IPS-15b (cell line): ENCODE measurements around the gene YTHDF2.
"Not testable (repeated sequence)": the region's sequence is repeated elsewhere in the genome, so short reads cannot be mapped to it uniquely, and the experiment has no call there.

Experiments used
- H3K27me3 ChIP-seq: one replicate; pipeline ENCODE4 v1.6.1; 2013; ENCODE audit warnings: low read length; ENCODE audit not compliant: control insufficient read depth, insufficient read depth
- H3K36me3 ChIP-seq: one replicate; pipeline ENCODE4 v1.6.1; 2013; ENCODE audit warnings: low read length; ENCODE audit not compliant: control insufficient read depth, insufficient read depth
- H3K4me1 ChIP-seq: one replicate; pipeline ENCODE4 v1.6.1; 2013; ENCODE audit warnings: mild to moderate bottlenecking, low read length; ENCODE audit not compliant: control insufficient read depth, insufficient read depth
- H3K4me3 ChIP-seq: one replicate; pipeline ENCODE4 v1.5.1; 2013; ENCODE audit warnings: low read depth, low read length
- H3K9ac ChIP-seq: one replicate; pipeline ENCODE4 v1.6.1; 2013; ENCODE audit warnings: low read depth, mild to moderate bottlenecking, low read length
- H3K9me3 ChIP-seq: one replicate; pipeline ENCODE4 v1.6.1; 2013; ENCODE audit warnings: mild to moderate bottlenecking, low read length; ENCODE audit not compliant: control insufficient read depth, insufficient read depth

YTHDF2 gene

DNA sequence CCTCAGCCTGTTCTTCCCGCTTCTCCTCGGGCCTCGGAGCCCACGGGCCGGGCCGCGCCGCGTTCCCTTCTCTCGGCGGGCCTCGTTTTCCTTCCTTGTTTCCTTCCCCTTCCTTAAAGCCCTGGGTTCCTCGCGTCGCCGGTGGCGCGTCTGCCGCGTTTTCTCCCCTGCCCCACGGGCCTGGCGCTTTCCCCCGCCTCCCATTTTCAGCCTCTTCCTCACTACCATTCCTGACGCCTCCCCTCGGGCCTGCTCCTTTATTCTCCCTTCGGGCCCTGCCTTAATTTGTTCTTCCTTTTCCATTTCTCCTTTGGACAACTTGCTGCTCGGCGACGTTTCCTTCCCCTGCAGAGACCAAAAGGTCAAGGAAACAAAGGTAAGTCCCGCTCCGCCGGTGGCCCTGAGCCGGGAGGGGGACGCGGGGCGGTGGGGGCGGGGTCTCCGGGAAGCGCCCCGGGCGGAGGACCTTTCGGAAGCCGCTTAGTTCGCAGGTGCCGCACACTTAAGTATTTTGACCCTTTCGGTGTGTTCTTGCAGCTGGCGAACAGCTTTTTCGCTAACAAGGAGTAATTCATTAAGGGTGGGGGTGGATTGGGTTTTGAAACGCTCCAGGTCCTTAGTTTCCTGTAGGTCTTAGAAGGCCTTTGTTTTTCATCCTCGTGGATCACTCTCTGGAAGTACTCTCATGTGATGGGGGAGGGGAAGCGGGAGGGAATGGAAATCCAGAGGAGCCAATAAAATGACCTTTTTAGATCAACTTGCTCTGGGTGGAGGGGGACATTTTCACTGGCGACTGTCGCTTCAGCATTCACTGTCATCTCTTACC lies 780 bp downstream of the YTHDF2 start:
- H3K36me3 ChIP-seq: peaks cover 38% of the 10 kb centered on the region
- peak overlapping the region; percentile 96 for H3K4me3 ChIP-seq
- H3K9ac ChIP-seq: peak overlapping the region; percentile 99
- H3K27me3 ChIP-seq: no peaks in the 10 kb centered on the region
- H3K9me3 ChIP-seq: no peaks in the 10 kb centered on the region
- peaks cover 17% of the 10 kb centered on the region for H3K4me1 ChIP-seq

DNA sequence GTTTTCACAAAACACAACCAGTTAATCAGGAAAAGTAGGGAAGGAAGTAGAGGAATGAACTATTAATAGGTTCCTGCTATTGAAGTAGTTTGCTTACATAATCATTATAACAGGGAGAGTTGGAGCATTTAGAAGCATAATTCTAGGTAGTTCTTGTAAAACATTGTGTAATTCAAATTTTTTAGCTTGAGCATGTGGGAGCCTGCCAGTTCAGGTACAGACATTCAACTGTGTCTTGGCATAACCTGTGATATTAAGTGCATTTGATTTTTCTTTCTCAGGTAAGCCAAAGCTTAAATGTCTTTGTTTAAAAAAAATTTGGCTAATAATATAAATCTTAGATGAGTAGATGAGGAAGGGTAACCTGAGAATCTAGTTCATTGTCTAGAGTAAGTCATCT lies 3.4 kb downstream of the YTHDF2 start:
- Histone ChIP-seq H3K9ac (no peak overlapping the region), H3K4me3 (no peak overlapping the region), H3K4me1 (peaks cover 22% of the 10 kb centered on the region), H3K36me3 (peaks cover 53% of the 10 kb centered on the region), H3K9me3 (no peaks in the 10 kb centered on the region), H3K27me3 (no peaks in the 10 kb centered on the region)

DNA sequence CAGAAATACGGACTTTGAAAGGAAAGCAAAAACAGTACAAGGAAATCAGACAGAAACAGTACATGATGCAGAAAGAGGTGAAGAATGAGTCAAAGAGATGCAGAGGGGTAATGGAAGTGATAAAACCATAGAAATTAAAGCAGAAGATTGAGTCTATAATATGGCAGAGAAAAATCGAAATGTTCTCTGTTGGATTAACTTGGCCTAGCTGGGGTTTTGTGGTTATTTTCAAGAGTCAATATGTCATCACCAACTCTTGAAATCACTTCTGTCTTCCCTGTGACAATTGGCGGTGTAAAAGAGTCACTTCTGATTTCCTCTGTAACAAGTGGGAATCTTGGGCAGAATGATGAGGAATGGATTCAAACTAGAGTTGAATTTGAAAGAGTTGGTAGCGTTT lies 7.4 kb downstream of the YTHDF2 start:
- Histone ChIP-seq H3K27me3 (no peaks in the 10 kb centered on the region), H3K4me3 (peak overlapping the region; percentile 32), H3K4me1 (peaks cover 15% of the 10 kb centered on the region), H3K9ac (no peak overlapping the region), H3K36me3 (peaks cover 43% of the 10 kb centered on the region), H3K9me3 (no peaks in the 10 kb centered on the region)

- Histone ChIP-seq H3K9me3 (no peaks in the 10 kb centered on the region), H3K4me1 (peaks cover 14% of the 10 kb centered on the region), H3K9ac (no peak overlapping the region), H3K27me3 (no peaks in the 10 kb centered on the region), H3K36me3 (peaks cover 33% of the 10 kb centered on the region), H3K4me3 (no peak overlapping the region)
Measured at GRCh38 chr1:28745653-28746173, 9.0 kb downstream of the YTHDF2 start.

GRCh38 chr1:28750330-28750729 lies 13.6 kb downstream of the YTHDF2 start:
- peaks cover 12% of the 10 kb centered on the region for H3K4me1 ChIP-seq
- H3K27me3 ChIP-seq: no peaks in the 10 kb centered on the region
- peaks cover 8% of the 10 kb centered on the region for H3K36me3 ChIP-seq
- no peaks in the 10 kb centered on the region for H3K9me3 ChIP-seq
- no peak overlapping the region for H3K4me3 ChIP-seq
- no peak overlapping the region for H3K9ac ChIP-seq

DNA sequence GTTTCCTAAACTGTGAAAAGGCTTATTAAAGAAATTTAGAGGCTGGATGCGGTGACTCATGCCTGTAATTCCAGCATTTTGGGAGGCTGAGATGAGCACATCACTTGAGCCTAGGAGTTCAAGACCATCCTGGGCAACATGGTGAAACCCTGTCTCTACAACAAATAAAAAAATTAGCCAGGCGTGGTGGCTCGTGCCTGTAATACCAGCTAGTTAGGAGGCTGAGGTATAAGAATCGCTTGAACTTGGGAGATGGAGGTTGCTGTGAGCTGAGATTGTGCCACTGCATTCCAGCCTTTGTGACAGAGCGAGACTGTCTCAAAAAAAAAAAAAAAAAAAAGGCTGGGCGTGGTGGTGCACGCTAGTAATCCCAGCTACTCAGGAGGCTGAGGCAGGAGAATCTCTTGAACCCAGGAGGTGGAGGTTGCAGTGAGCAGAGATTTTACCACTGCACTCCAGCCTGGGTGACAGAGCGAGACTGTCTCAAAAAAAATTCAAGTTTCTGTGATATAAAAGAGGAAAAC lies 14.1 kb downstream of the YTHDF2 start:
- not testable (repeated sequence) for H3K9me3 ChIP-seq, H3K27me3 ChIP-seq, H3K36me3 ChIP-seq, H3K4me3 ChIP-seq, H3K9ac ChIP-seq
- peaks cover 16% of the 10 kb centered on the region for H3K4me1 ChIP-seq

DNA sequence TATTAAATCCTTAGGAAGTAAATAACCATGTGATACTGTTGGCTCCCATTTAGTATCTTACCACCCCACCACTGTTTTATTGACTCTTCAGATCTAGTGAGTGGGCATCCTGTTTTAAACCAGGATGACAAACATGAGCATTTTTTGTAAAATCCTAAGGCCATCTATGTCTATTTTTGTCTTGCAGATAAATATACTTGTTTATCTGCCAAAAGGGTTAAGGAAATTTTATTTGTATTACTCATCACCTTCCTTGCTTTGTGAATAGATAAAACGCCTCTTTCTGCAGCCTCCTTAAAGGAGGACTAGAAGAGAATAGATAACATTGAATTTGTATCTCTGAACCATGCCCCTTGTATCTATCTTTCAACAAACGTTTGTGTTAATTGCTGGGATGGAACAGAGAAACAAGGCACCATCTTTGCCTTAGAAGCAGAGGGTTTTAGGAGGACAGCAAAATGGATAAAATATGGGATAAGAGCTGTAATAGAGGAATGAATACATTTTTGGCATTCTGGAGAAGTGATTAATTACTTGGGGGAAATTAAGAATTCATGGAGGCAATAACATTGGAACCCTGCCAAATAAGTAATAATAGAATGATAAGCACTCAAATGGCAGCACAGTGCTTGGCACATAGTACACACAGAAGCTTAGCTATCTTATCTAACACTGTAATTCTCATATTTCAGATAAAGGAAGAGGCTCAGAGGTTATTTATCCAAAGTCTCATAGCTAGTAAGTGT lies 14.7 kb downstream of the YTHDF2 start:
- no peaks in the 10 kb centered on the region for H3K27me3 ChIP-seq
- no peak overlapping the region for H3K4me3 ChIP-seq
- peaks cover 23% of the 10 kb centered on the region for H3K4me1 ChIP-seq
- H3K9ac ChIP-seq: no peak overlapping the region
- H3K36me3 ChIP-seq: peaks cover 6% of the 10 kb centered on the region
- no peaks in the 10 kb centered on the region for H3K9me3 ChIP-seq

- H3K9ac ChIP-seq: no peak overlapping the region
- no peaks in the 10 kb centered on the region for H3K27me3 ChIP-seq
- H3K4me1 ChIP-seq: peaks cover 24% of the 10 kb centered on the region
- H3K36me3 ChIP-seq: peaks cover 5% of the 10 kb centered on the region
- no peak overlapping the region for H3K4me3 ChIP-seq
- no peaks in the 10 kb centered on the region for H3K9me3 ChIP-seq
Measured at GRCh38 chr1:28755701-28756100, 19.0 kb downstream of the YTHDF2 start.

- Histone ChIP-seq H3K36me3 (peaks cover 5% of the 10 kb centered on the region), H3K4me1 (peaks cover 24% of the 10 kb centered on the region), H3K4me3 (no peak overlapping the region), H3K27me3 (no peaks in the 10 kb centered on the region), H3K9me3 (no peaks in the 10 kb centered on the region), H3K9ac (no peak overlapping the region)
Measured at GRCh38 chr1:28756846-28757245, 20.1 kb downstream of the YTHDF2 start.

- no peak overlapping the region for H3K4me3 ChIP-seq
- no peak overlapping the region for H3K9ac ChIP-seq
- no peaks in the 10 kb centered on the region for H3K27me3 ChIP-seq
- peaks cover 22% of the 10 kb centered on the region for H3K4me1 ChIP-seq
- H3K9me3 ChIP-seq: no peaks in the 10 kb centered on the region
- H3K36me3 ChIP-seq: no peaks in the 10 kb centered on the region
Measured at GRCh38 chr1:28758420-28758819, 21.7 kb downstream of the YTHDF2 start.

GRCh38 chr1:28759257-28759656 lies 22.5 kb downstream of the YTHDF2 start:
- Histone ChIP-seq H3K4me3 (no peak overlapping the region), H3K36me3 (no peaks in the 10 kb centered on the region), H3K9ac (no peak overlapping the region), H3K27me3 (no peaks in the 10 kb centered on the region), H3K9me3 (no peaks in the 10 kb centered on the region), H3K4me1 (peaks cover 21% of the 10 kb centered on the region)
